Stimulated activated CD4-positive, alpha-beta T cell treated with anti-CD3 and anti-CD28 coated beads, Interleukin-4, amount 100 ng/mL, for 24 hours (primary cell): ENCODE results near the gene MAPT.
"Not testable (repeated sequence)": the region's sequence is repeated elsewhere in the genome, so short reads cannot be mapped to it uniquely, and the experiment has no call there.

Experiments used
- DNase-seq: peaks from one replicate; pipeline ENCODE4 v3.0.0-alpha.2; 2020

MAPT gene

DNA sequence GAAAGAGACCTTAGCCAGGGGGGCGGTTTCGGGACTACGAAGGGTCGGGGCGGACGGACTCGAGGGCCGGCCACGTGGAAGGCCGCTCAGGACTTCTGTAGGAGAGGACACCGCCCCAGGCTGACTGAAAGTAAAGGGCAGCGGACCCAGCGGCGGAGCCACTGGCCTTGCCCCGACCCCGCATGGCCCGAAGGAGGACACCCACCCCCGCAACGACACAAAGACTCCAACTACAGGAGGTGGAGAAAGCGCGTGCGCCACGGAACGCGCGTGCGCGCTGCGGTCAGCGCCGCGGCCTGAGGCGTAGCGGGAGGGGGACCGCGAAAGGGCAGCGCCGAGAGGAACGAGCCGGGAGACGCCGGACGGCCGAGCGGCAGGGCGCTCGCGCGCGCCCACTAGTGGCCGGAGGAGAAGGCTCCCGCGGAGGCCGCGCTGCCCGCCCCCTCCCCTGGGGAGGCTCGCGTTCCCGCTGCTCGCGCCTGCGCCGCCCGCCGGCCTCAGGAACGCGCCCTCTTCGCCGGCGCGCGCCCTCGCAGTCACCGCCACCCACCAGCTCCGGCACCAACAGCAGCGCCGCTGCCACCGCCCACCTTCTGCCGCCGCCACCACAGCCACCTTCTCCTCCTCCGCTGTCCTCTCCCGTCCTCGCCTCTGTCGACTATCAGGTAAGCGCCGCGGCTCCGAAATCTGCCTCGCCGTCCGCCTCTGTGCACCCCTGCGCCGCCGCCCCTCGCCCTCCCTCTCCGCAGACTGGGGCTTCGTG lies at the start of gene MAPT:
Gene MAPT (plus strand): TSS at position 533 of the 763 bp plus-strand sequence. CDS start 67,784 bp downstream, outside the sequence.
- DNase-seq = peak; percentile 78

DNA sequence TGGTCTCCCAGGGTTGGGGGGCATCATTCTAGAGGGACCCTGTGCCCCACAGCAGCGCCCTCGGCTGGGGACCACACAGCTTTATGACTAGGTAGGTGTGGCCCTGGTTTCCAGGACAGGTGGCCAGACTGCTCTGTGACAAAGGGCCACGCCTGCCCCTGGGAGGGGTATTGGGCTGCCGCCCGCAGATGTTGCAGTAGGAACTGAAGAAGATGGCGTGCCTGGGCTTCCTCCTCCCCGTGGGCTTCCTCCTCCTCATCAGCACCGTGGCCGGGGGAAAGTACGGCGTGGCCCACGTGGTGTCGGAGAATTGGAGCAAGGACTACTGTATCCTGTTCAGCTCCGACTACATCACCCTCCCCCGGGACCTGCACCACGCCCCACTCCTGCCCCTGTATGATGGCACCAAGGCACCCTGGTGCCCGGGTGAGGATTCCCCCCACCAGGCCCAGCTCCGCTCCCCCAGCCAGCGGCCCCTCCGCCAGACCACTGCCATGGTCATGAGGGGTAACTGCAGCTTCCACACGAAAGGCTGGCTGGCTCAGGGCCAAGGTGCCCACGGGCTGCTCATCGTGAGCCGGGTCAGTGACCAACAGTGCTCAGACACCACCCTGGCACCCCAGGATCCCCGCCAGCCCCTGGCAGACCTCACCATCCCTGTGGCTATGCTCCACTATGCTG lies 49.5 kb upstream of the MAPT start, which contains the start of gene SPPL2C:
Gene SPPL2C (plus strand): TSS at position 187 of the 681 bp plus-strand sequence. CDS start 26 bp downstream, at position 213.
- DNase-seq = no peak

DNA sequence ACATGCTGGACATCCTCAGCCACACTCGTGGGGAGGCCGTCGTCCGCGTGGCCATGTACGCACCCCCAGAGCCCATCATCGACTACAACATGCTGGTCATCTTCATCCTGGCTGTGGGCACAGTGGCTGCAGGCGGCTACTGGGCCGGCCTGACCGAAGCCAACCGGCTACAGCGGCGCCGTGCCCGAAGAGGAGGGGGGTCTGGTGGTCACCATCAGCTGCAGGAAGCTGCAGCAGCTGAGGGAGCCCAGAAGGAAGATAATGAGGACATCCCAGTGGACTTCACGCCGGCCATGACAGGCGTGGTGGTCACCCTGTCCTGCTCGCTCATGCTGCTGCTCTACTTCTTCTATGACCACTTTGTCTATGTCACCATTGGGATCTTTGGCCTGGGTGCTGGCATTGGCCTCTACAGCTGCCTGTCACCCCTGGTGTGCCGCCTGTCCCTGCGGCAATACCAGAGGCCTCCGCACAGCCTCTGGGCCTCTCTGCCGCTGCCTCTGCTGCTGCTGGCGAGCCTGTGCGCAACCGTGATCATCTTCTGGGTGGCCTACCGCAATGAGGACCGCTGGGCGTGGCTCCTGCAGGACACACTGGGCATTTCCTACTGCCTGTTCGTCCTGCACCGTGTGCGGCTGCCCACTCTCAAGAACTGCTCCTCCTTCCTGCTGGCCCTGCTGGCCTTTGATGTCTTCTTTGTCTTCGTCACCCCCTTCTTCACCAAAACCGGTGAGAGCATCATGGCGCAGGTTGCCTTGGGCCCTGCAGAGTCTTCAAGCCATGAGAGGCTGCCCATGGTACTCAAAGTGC lies 48.8 kb upstream of the MAPT start:
- no peak for DNase-seq

DNA sequence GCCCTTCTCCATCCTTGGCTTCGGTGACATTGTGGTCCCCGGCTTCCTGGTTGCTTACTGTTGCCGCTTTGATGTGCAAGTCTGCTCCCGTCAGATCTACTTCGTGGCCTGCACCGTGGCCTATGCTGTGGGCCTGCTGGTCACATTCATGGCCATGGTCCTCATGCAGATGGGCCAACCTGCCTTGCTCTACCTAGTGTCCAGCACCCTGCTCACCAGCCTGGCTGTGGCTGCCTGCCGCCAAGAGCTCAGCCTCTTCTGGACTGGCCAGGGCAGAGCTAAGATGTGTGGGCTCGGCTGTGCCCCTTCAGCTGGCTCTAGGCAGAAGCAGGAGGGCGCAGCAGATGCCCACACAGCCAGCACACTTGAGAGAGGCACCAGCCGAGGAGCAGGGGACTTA lies 48.1 kb upstream of the MAPT start:
- DNase-seq = no peak

DNA sequence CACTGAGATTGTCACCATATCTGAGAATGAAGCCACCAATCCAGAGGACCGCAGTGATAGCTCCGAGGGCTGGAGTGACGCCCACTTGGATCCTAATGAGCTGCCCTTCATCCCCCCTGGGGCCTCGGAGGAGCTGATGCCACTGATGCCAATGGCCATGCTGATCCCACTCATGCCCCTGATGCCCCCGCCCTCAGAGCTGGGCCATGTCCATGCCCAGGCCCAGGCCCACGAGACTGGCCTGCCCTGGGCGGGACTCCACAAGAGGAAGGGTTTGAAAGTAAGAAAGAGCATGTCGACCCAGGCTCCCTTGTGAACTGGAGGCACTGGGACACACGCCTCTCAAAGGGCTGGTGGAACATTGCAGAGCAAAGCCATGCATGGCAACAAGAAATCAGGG lies 47.7 kb upstream of the MAPT start:
- no peak for DNase-seq

DNA sequence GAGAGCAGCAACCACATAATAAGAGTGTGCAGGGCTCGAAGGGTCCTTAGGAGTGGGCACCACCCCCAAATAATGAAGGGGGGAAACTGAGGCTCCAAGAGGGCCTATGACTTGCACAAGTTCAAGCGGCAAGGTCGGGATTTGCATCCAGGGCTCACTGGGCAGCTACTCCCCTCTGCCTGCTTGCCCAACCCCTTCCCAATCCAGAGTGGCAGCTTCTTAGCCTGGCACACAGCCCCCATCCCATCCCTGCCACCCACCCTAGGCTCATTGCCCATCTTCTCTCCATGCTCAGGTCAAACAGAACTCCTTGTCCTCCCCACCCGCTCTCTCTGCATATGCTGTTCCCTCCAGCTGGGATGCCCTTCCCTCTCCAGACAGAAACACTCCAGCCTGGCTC lies 47.3 kb upstream of the MAPT start:
- no peak for DNase-seq

DNA sequence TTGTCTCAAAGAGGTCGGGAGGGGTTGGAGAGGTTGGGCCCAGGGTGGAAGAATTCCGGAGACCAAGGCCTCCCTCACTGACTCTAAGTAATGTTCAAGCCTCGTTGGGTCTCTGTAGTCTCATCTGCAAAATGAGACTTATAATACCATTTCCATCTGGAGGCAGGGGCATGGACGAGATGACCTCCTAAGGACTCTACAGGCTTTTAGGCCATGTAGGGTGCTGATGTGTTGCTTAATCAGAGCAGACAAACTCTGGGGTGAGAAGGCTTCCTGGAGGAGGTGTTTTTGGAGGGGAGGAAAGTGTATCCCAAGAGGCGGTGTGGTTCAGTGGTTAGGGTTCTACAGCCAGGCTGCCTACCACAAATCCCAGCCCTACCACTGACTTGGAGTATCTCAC lies 46.6 kb upstream of the MAPT start:
- no peak for DNase-seq

DNA sequence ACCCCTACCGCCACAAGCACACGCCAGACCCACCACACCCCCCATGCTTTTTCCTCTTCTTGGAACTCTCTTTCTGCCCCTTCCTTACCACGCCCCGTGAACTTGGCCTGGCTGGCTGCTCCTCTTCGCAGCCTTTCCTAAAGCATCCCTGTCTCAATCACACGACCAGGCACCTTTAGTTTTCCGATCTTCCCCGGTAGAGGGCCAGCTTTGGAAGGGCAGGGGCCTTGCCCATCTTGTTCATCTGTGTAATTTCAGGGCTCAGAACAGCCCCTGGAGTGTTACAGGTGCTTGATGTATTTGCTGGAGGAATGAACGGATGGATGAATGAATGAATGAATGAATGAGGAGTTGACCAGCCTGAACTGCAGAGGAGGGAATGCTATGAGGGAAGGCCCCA lies 45.9 kb upstream of the MAPT start:
- no peak for DNase-seq

DNA sequence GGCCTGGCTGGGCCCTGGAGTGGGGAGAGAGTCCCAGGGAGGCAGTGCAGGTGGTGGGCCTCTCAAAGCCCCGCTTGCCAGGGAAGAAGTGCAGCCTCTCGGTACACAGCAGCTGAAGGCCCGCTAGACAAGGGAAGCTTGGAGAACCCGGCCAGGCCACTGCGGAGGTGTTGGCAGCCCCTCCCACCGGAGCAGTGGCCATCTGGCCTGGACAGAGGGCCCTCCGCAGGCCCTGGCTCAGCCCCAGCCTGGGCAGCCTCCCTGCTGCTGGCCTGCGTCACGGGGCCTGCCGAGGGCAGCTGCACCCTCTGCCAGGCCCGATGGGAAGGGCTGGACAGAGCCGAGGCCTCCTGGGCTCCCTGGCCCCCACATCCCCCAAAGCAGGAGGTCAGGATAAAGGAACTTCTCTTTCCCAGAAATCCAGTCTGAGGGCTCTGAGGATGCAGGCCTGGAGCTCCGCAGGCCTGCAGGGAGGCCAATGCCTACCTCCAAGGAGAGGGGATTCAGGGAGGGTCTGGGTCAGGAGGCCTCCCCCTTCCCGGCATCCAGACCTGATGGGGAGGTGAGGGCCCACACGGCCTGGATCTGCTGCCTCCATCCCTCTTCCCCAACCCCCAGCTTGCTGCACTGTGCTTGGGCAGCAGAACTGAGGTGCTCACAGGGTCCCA lies 45.4 kb upstream of the MAPT start:
- DNase-seq = no peak

DNA sequence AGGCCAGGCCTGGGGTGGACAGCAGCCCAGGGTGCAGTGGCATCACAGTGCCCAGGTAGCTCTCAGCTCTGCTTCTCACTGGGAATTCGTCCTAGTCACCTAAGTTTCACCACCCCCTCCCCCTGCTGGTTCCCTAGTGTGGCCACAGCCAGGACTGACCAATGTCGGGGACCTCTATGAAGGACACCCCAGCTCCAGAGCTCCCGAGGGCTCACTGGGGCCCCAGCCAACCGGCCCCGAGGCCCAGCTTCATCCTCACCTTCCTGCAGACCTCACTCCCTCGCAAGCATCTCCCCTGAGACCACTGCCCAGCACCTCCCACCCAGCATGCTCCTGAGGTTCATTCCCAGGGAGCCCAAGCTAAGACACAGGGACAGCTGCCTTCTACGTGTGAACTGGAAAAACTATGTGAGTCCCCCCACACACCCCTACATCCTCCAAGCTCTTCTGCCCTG lies 44.8 kb upstream of the MAPT start:
- no peak for DNase-seq

DNA sequence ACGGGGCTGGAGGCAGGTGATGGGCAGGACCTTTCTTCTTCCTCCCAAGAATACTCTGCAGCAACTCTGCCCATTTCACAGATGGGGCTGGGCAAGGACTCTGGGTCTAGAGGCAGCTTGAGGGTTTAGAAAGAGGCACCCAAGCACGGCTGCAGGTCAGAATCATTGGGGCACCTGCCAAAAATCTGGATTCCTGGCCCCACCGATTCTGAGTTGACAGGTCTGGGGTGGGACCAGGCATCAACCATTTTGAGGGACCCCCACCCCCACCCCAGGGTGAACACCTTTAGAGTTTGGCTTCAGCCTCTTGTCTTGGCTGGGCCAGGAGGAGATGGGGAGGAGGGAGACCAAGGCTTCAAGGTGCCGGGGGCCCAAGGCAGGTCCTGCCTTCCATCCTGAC lies 44.3 kb upstream of the MAPT start:
- DNase-seq = no peak

DNA sequence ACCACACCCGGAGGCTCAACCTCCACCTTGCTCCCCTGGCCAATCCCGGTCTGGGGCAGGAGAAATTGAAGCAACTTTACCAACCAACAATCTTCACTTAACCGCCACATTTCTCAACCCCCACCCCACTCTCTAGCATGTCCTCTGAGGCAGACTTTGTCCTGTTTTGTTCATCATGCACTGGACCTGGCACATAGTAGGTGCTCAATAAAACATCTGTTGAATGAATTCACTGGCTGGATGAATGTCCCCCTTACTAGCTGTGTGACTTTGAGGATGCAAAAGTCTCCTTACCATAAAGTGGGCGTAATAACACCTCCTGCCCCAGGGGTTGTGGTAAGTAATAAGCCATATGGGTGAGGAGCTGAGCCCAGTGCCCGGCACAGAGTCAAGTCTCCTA lies 43.9 kb upstream of the MAPT start:
- DNase-seq = no peak

DNA sequence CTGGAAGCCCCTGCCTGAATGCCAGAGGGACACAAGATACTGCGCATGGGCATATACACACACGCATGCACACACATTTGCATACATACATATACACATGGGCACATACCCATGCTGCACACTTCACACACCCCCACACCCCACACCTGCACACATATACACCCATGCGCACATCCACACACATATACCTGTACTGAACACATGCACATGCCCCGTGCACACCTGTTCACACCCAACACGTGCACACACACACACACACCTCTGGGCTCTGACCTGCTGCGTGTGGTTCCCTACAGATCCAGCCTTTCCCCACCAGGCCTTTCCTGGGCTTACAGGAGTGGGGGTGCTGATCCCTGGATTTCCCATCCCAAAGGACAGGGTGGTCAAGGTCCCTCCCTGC lies 43.3 kb upstream of the MAPT start:
- DNase-seq = no peak

DNA sequence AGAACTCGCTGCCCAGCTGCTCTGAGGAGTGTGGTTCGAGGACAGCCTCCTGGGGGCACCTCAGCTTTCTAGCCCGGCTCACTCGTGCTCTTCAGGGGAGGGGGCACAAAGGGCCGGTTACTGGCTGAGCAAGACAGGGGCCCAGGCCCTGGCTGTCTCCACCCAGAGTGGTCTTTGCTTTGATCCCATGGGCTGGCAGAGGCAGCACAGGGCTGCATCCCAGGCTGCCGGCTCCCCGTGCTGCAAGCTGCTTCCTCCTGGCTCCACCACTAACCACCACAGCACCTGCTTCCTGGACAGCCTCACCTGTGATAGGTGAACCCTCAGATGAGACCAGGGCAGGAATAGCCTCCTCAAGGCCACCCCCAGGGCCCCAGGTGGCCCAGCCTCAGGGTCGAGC lies 42.9 kb upstream of the MAPT start:
- no peak for DNase-seq

DNA sequence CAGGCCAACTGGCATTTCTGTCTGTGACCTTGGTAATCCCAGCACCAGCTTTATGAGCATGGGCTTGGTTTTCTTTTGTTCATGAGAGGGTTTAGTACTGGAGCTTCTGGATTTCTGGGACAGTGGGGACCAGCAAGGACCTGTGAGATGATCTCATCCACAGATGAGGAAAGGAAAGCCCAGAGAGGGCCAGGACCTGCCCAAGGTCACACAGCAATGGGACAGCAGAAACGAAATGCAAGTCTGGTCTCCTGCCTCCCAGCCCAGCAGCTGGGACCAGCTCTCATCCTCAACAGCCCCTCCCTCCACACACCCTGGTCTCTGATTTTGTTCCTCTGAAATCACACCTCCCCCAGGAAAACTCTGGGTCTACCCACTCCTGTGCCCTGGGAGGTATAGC lies 42.5 kb upstream of the MAPT start:
- no peak for DNase-seq

DNA sequence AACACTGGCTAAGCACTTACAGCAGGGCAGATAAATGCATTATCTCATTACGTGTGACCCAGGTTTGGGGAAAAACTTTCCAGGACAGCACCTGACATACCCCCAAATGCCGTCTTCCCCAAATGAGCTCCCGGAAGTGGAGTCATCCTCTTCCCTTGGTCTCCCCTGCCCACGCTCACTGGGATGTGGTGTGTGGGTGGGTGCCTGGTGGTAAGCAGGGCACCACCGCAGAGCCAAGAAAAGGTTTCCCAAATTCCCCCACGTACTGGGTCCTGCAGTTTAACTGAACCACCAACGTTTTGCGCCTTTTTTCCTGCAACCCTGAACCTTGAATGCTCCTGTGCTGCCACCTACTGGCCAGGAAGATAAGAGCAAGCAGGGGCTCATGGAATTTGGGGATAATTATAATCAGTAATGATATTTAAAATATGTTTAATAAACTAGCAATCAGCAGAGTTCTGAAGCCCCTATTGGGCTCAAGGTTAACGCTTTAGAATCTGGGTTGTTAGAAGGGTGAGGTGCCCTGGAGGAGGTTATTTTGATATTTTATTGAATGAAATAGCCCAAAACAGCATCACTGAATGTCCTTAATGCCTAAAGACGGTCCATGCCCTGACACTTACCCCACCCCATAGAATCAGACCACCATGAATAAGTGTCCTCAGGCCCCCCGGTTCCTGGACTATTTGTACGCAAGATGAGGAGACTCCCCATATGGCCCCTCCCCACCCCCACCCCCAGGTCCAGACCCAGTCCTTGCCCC lies 41.6 kb upstream of the MAPT start:
- DNase-seq = peak; percentile 73

DNA sequence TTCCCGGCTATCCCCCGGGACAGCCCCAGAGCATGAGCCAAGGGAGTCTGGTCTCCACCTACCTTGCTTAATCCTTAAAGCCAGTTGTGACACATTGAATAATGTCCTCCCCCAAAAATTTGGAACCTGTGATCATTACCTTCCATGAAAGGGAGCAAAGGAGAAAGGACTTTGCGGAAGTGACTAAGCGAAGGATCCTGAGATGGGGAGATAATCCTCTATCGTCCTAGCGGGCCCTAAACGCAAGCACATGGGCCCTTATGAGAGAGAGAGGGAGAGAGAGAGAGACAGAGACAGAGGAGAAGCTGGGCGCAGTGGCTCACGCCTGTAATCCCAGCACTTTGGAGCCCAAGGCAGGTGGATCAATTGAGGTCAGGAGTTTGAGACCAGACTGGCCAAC lies 40.1 kb upstream of the MAPT start:
- DNase-seq = no peak

DNA sequence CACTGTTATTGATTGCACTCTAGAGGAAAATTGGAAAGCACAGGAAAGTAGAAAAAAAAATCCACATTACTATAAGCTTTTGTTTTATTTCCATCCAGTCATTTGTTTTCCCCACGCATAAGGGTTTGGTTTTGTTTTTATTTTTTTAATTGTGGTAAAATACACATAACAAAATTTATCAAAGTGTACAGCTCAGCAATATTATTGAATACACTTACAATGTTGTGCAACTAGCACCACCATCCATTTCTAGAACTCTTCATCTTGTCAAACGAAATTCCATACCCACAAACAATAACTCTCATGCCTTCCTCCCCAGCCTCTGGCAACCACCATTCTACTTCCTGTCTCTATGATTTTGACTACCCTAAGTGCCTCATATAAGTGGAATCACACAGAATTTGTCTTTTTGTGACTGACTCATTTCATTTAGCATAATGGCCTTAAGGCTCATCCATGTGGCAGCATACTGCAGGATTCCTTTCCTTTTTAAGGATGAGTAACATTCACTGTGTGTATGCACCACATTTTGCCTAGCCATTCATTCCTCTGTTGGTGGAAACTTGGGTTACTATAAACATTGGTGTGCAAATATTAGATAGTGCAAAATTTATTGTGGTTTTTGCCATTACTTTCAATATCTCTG lies 38.5 kb upstream of the MAPT start:
- DNase-seq = no peak

DNA sequence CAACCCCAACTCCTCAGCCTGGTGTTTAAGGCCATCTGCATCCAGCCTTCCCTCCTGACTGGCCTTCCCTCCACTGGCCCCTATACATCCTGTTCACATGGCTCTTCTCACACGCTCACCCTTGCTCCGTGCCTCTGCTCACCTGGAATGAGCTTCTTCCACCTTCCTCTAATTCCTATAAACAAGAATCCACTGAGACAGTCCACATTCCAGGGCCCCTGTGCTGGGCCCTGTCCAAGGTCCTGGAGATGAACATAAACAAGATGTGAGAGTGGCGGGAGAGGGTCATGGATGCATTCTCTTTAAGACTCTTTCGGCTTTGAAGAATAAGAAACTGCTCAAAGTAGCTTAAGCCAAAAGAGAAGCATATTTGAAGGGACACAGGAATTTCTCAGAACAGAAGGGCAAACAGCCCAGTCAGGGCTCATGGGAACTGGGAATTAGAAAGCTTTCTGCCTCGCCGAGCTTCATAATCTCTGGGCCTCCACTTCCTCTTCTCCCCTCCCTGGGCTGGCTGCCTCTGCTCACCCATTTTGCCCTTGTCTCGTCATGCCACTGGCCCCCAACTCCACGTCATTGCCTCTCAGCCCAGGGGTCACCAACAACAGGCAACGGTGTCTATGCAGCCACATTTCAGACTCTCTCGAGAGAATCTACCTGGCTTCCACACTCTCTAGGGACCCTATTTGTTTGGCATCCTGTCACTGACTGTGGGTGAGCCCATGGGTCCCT lies 36.2 kb upstream of the MAPT start:
- no peak for DNase-seq

DNA sequence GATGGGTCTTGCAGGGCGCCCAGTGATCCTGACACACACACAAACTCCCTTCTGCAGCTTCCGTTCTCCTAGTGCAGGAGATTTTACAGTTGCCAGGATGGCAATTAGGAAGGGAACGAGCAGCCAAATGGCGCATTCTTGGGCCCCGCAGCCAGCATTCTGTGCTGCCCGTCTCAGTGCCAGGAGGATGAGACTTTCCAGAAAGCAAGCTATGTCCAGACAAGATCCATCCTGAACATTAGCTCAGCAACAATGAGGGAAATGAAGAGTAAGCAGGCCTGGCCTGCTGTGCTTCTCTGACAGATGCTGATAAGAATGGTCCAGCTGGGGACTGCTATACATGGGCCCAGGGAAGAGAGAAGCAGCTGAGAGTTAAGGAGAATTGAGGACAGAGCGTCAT lies 33.2 kb upstream of the MAPT start:
- DNase-seq = no peak

DNA sequence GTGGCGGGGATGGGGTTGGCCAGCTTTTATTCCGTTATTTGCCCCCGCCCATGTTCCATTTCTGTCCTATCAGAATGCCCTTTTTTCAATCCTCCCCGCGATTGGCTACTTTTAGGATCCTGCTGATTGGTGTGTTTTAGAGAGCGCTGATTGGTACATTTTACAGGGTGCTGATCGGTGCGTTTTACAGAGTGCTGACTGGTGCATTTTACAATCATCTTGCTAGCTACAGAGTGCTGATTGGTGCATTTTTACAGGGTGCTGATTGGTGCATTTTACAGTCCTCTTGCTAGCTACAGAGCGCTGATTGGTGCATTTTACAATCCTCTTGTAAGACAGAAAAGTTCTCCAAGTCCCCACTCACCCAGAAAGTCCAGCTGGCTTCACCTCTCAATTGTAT lies 32.2 kb upstream of the MAPT start:
- not testable (repeated sequence) for DNase-seq
